Measurements from ENCODE around the gene ALDH1B1. TPM values are rescaled to one million over a fixed set of nuclear protein-coding genes. Genes with fewer than 3 reads are reported as not detected.

Gene ALDH1B1
- total and polyA plus RNA-seq, 12 donors = 4.0 to 30.2 (median 17.2) TPM

- peak in 3 of 8 donors; percentile 11 to 54 (median 22) for ATAC-seq
- TF ChIP-seq CTCF (IDR thresholded peaks at IDR 0.05) = peak; percentile 27 to 65 (median 57)
- no peak overlapping the region for H3K4me3 ChIP-seq
- no peak for DNase-seq
- H3K27me3 ChIP-seq = peaks cover 0 to 26% (median 14%) of the 10 kb centered on the region in 7 donors
- WGBS, 2 donors = 27 to 30% methylated on average over 3 of the region's 3 CpGs
- intact Hi-C loops (cut with DNase I) = loop anchor here in 1 of 10 donors (10.0 kb wide), 1 partner anchor 948 kb away; the partner anchor contains the start of gene POLR1E
- no peaks in the 10 kb centered on the region for H3K9me3 ChIP-seq
- H3K4me1 ChIP-seq = peaks cover 0 to 5% (median 0%) of the 10 kb centered on the region in 9 donors
- no peak overlapping the region for H3K27ac ChIP-seq
- no peaks in the 10 kb centered on the region for H3K36me3 ChIP-seq
These were observed 40.5 kb downstream of the ALDH1B1 start for GRCh38 chr9:38432922-38433510.

- Histone ChIP-seq H3K4me3 (no peak overlapping the region), H3K27ac (no peak overlapping the region), H3K4me1 (peaks cover 0 to 5% (median 0%) of the 10 kb centered on the region in 9 donors), H3K27me3 (peaks cover 0 to 25% (median 4%) of the 10 kb centered on the region in 7 donors), H3K9me3 (no peaks in the 10 kb centered on the region), H3K36me3 (no peaks in the 10 kb centered on the region)
- no peak for DNase-seq
- TF ChIP-seq CTCF (IDR thresholded peaks at IDR 0.05) = no peak
- intact Hi-C loops (cut with DNase I) = loop anchor here in 1 of 10 donors (10.0 kb wide), 1 partner anchor 950 kb away; the partner anchor contains the start of gene POLR1E
- ATAC-seq = no peak
- WGBS, 2 donors = 49 to 51% methylated on average over 3 of the region's 3 CpGs
These were observed 41.9 kb downstream of the ALDH1B1 start for GRCh38 chr9:38434365-38434764.

- Histone ChIP-seq H3K4me1 (peaks cover 0 to 5% (median 0%) of the 10 kb centered on the region in 9 donors), H3K27ac (no peak overlapping the region), H3K27me3 (peaks cover 0 to 30% (median 6%) of the 10 kb centered on the region in 7 donors), H3K4me3 (no peak overlapping the region), H3K9me3 (no peaks in the 10 kb centered on the region), H3K36me3 (no peaks in the 10 kb centered on the region)
- no peak for TF ChIP-seq CTCF (IDR thresholded peaks at IDR 0.05)
- DNase-seq (no peak), ATAC-seq (no peak)
- WGBS, 2 donors = 62 to 63% methylated on average over 3 of the region's 3 CpGs
- intact Hi-C loops (cut with DNase I) = loop anchor here in 1 of 10 donors (10.0 kb wide), 1 partner anchor 950 kb away; the partner anchor contains the start of gene POLR1E
These were observed 42.4 kb downstream of the ALDH1B1 start for GRCh38 chr9:38434853-38435252.

GRCh38 chr9:38435521-38435920 lies 43.0 kb downstream of the ALDH1B1 start:
- Histone ChIP-seq H3K4me1 (peaks cover 0 to 5% (median 0%) of the 10 kb centered on the region in 9 donors), H3K36me3 (no peaks in the 10 kb centered on the region), H3K4me3 (no peak overlapping the region), H3K9me3 (no peaks in the 10 kb centered on the region), H3K27ac (no peak overlapping the region), H3K27me3 (peaks cover 0 to 36% (median 4%) of the 10 kb centered on the region in 7 donors)
- no peak for TF ChIP-seq CTCF (IDR thresholded peaks at IDR 0.05)
- WGBS, 2 donors = 67 to 70% methylated on average over 2 of the region's 2 CpGs
- intact Hi-C loops (cut with DNase I) = loop anchor here in 1 of 10 donors (10.0 kb wide), 1 partner anchor 951 kb away; the partner anchor contains the start of gene POLR1E
- DNase-seq (no peak), ATAC-seq (no peak)

All from heart right ventricle (tissue), 16 donors.